ENCODE results near the gene STK36.

STK36 gene

GRCh38 chr2:218736531-218736930, 64.6 kb downstream of the STK36 start:
- Histone ChIP-seq H3K9ac (ENCODE audit: low read depth, low read length) (no peak overlapping the region), H3K27me3 (ENCODE audit: control insufficient read depth, insufficient read depth, low read length) (no peaks in the 10 kb centered on the region), H3K4me1 (ENCODE audit: control insufficient read depth, insufficient read depth, low read length) (peaks cover 28% of the 10 kb centered on the region), H3K4me2 (ENCODE audit: low read length) (no peak overlapping the region), H3K36me3 (ENCODE audit: insufficient read depth, low read length) (peaks cover 39% of the 10 kb centered on the region), H3K4me3 (ENCODE audit: low read length) (no peak overlapping the region), H3K9me3 (replicated peaks; ENCODE audit: low read length) (no peaks in the 10 kb centered on the region)

GRCh38 chr2:218743068-218743467, 71.2 kb downstream of the STK36 start:
- Histone ChIP-seq H3K9ac (ENCODE audit: low read depth, low read length) (no peak overlapping the region), H3K4me1 (ENCODE audit: control insufficient read depth, insufficient read depth, low read length) (no peaks in the 10 kb centered on the region), H3K36me3 (ENCODE audit: insufficient read depth, low read length) (peaks cover 65% of the 10 kb centered on the region)

GRCh38 chr2:218744615-218745014, 72.7 kb downstream of the STK36 start:
- Histone ChIP-seq H3K36me3 (ENCODE audit: insufficient read depth, low read length) (peaks cover 59% of the 10 kb centered on the region), H3K9me3 (replicated peaks; ENCODE audit: low read length) (no peaks in the 10 kb centered on the region), H3K4me2 (ENCODE audit: low read length) (no peak overlapping the region), H3K9ac (ENCODE audit: low read depth, low read length) (no peak overlapping the region), H3K4me3 (ENCODE audit: low read length) (no peak overlapping the region), H3K4me1 (ENCODE audit: control insufficient read depth, insufficient read depth, low read length) (no peaks in the 10 kb centered on the region), H3K27me3 (ENCODE audit: control insufficient read depth, insufficient read depth, low read length) (no peaks in the 10 kb centered on the region)

More at GRCh38 chr2:218743068-218743467, 71.2 kb downstream of the STK36 start:
- no peak overlapping the region for H3K4me3 ChIP-seq (ENCODE audit: low read length)
- H3K9me3 ChIP-seq (replicated peaks; ENCODE audit: low read length) = no peaks in the 10 kb centered on the region
- no peaks in the 10 kb centered on the region for H3K27me3 ChIP-seq (ENCODE audit: control insufficient read depth, insufficient read depth, low read length)
- H3K4me2 ChIP-seq (ENCODE audit: low read length) = no peak overlapping the region

- Histone ChIP-seq H3K9ac (ENCODE audit: low read depth, low read length) (no peak overlapping the region), H3K4me3 (ENCODE audit: low read length) (no peak overlapping the region), H3K36me3 (ENCODE audit: insufficient read depth, low read length) (peaks cover 59% of the 10 kb centered on the region), H3K4me2 (ENCODE audit: low read length) (no peak overlapping the region), H3K27me3 (ENCODE audit: control insufficient read depth, insufficient read depth, low read length) (no peaks in the 10 kb centered on the region), H3K4me1 (ENCODE audit: control insufficient read depth, insufficient read depth, low read length) (no peaks in the 10 kb centered on the region), H3K9me3 (replicated peaks; ENCODE audit: low read length) (no peaks in the 10 kb centered on the region)
Measured at GRCh38 chr2:218745160-218745558, 73.3 kb downstream of the STK36 start.

GRCh38 chr2:218745559-218746469, 73.9 kb downstream of the STK36 start:
- Histone ChIP-seq H3K4me2 (ENCODE audit: low read length) (no peak overlapping the region), H3K36me3 (ENCODE audit: insufficient read depth, low read length) (peaks cover 60% of the 10 kb centered on the region), H3K4me1 (ENCODE audit: control insufficient read depth, insufficient read depth, low read length) (no peaks in the 10 kb centered on the region), H3K27me3 (ENCODE audit: control insufficient read depth, insufficient read depth, low read length) (no peaks in the 10 kb centered on the region), H3K4me3 (ENCODE audit: low read length) (no peak overlapping the region), H3K9ac (ENCODE audit: low read depth, low read length) (no peak overlapping the region), H3K9me3 (replicated peaks; ENCODE audit: low read length) (no peaks in the 10 kb centered on the region)

- H3K36me3 ChIP-seq (ENCODE audit: insufficient read depth, low read length) = peaks cover 59% of the 10 kb centered on the region
- no peaks in the 10 kb centered on the region for H3K4me1 ChIP-seq (ENCODE audit: control insufficient read depth, insufficient read depth, low read length)
Measured at GRCh38 chr2:218746470-218746795, 74.5 kb downstream of the STK36 start.

GRCh38 chr2:218746960-218747359, 75.1 kb downstream of the STK36 start:
- no peak overlapping the region for H3K4me3 ChIP-seq (ENCODE audit: low read length)
- no peaks in the 10 kb centered on the region for H3K27me3 ChIP-seq (ENCODE audit: control insufficient read depth, insufficient read depth, low read length)
- H3K4me1 ChIP-seq (ENCODE audit: control insufficient read depth, insufficient read depth, low read length) = no peaks in the 10 kb centered on the region
- H3K9ac ChIP-seq (ENCODE audit: low read depth, low read length) = no peak overlapping the region
- H3K4me2 ChIP-seq (ENCODE audit: low read length) = no peak overlapping the region
- H3K9me3 ChIP-seq (replicated peaks; ENCODE audit: low read length) = no peaks in the 10 kb centered on the region
- peaks cover 61% of the 10 kb centered on the region for H3K36me3 ChIP-seq (ENCODE audit: insufficient read depth, low read length)

More at GRCh38 chr2:218746470-218746795, 74.5 kb downstream of the STK36 start:
- Histone ChIP-seq H3K4me3 (ENCODE audit: low read length) (no peak overlapping the region), H3K27me3 (ENCODE audit: control insufficient read depth, insufficient read depth, low read length) (no peaks in the 10 kb centered on the region), H3K9ac (ENCODE audit: low read depth, low read length) (no peak overlapping the region), H3K4me2 (ENCODE audit: low read length) (no peak overlapping the region), H3K9me3 (replicated peaks; ENCODE audit: low read length) (no peaks in the 10 kb centered on the region)

GRCh38 chr2:218748741-218749441, 77.0 kb downstream of the STK36 start:
- Histone ChIP-seq H3K27me3 (ENCODE audit: control insufficient read depth, insufficient read depth, low read length) (no peaks in the 10 kb centered on the region), H3K4me2 (ENCODE audit: low read length) (no peak overlapping the region), H3K4me1 (ENCODE audit: control insufficient read depth, insufficient read depth, low read length) (no peaks in the 10 kb centered on the region), H3K4me3 (ENCODE audit: low read length) (no peak overlapping the region), H3K9me3 (replicated peaks; ENCODE audit: low read length) (no peaks in the 10 kb centered on the region), H3K9ac (ENCODE audit: low read depth, low read length) (no peak overlapping the region), H3K36me3 (ENCODE audit: insufficient read depth, low read length) (peaks cover 80% of the 10 kb centered on the region)

All from skeletal muscle satellite cell (primary cell).